ENCODE results near the gene FAM184A. TPM values are rescaled to one million over a fixed set of nuclear protein-coding genes. Genes with fewer than 3 reads are reported as not detected.
A peak's percentile ranks its signal among the peaks of the same experiment; 100 is the strongest.

The FAM184A gene
- total and polyA plus RNA-seq, 9 of the 15 experiments (the other 6 are each of a cell fraction or from before 2014, with no cell fraction given): 6.4 to 18.7 (median 13.1) TPM

- TF ChIP-seq REST (IDR thresholded peaks at IDR 0.05; ENCODE audit: borderline replicate concordance) (peak; percentile 17; the same call in 1 of the 2 replicates), REST (CRISPR knock-in tag; IDR thresholded peaks at IDR 0.05; ENCODE audit: low read depth) (no peak), POU5F1 (IDR thresholded peaks at IDR 0.05; ENCODE audit: borderline replicate concordance, low read depth, low read length, partially characterized antibody) (no peak), BRF2 (IDR thresholded peaks at IDR 0.05; ENCODE audit: borderline replicate concordance, insufficient read depth, insufficient read length) (no peak), KDM5B (IDR thresholded peaks at IDR 0.05; ENCODE audit: insufficient replicate concordance, low read depth, low read length) (no peak), ETV5 (CRISPR knock-in tag; IDR thresholded peaks at IDR 0.05; ENCODE audit: low read depth) (no peak)
These were observed 115.5 kb downstream of the FAM184A start (continued) for GRCh38 chr6:118963003-118963402.

Data from K562 (cell line).